ENCODE measurements around the gene TTC9B.

Gene TTC9B

GRCh38 chr19:40217934-40218890 lies at the start of gene TTC9B:
TSS of gene TTC9B (minus strand) at chr19:40218384. CDS start at chr19:40218381, 3 bp downstream.
- no peak for DNase-seq

DNA sequence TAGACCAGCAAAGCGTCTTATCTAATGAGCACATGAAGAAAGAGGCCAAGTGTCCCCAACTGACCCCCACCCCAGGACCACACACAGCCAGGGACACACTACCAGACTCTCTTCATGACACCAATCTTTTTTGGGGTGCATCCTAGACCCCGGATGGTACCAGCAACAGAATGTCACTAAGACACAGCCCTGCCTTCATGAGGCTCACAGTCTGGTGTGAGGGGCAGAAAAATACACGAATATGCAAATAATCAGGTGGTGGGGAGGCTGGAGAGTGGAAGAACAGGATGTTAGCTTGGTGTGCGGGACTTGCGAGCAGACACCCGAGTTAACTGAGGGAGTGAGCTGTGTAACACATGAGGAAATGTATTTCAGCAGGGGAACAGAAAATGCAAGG lies 49.4 kb upstream of the TTC9B start:
- no peak for DNase-seq

DNA sequence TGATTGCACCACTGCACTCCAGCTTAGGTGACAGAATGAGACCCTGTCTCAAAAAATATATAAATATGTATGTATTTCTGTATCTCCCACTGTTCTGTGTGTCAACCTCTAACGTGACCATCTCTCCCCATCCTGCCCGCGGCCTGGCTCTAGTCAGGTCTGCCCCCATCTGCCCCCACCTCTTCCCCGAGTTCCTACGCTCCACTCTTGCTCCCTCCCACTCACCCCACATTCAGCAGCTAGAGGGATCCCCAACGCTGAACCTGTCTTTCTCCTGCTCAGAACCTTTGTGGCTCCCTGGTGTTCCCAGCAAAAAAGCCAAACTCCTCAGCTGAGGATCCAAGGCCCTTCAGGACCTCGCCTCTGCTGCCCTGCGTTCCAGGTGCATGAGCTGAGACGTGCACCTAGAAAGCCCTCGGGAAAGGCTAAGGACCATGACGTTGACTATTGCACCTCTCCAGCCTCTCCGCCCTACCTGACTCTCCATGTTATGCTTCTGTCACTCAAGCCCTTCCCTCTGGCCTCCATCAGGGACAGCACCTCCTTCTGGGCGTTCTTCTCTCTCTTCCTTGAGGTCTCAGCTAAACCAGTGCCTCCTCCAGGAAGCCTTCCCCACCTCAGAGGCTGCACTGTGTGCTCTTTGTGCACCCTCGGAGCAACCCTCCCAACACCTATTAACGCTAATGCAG lies 48.9 kb upstream of the TTC9B start:
- DNase-seq: no peak

- DNase-seq: no peak
Measured at GRCh38 chr19:40266119-40266518, 47.9 kb upstream of the TTC9B start.

DNA sequence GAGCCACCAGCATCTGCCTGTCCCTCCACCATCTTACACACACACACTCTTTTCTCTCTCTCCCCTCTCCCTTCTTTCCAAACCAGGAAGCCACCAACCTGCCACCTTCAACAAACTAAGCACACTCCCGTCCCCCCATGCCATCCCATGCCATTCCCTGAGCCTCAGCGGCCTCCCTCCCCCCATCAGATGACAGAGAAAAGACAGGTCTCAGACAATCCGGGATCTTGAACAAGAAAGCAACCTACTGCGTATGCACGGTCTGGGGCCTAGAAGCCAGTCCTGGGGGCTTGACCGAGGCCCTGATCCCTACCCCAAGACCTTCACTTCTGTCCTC lies 47.5 kb upstream of the TTC9B start:
- DNase-seq: no peak

- DNase-seq: no peak
Measured at GRCh38 chr19:40265055-40265762, 47.0 kb upstream of the TTC9B start.

DNA sequence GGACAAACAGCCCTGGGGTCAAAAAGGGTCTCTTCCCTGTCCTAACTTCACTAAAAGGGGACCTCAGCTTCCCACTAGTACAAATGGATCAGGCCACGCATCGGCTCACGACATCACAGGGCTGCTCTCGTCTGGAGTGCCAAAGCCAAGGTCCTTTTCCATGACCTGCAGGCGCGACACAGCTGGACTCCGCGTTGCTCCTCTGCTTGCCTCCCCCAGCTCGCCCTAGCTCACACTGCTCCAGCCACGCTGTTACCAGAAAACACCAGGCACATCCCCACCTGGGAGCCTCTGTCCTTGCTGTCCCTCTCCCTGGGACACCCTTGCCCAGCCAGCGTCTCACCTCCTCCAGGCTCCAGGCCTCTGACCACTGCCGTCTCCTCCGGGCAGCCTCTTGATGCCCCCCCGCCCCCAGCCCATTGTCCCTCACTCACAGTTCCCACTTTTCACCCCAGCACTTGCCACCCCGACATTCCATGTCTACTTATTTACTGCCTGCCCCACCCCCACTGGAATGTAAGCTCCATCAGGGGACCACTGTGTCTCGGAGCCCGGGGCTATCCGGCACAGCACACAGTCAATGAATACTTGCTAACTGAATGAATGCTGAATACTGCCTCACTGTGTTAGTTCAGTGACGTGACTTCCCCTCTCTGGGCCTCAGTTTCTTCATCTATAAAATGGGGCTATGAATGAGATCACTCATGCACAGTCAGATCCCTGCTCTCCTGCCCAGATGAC lies 46.3 kb upstream of the TTC9B start:
- no peak for DNase-seq

GRCh38 chr19:40263440-40264313 lies 45.5 kb upstream of the TTC9B start:
- no peak for DNase-seq

DNA sequence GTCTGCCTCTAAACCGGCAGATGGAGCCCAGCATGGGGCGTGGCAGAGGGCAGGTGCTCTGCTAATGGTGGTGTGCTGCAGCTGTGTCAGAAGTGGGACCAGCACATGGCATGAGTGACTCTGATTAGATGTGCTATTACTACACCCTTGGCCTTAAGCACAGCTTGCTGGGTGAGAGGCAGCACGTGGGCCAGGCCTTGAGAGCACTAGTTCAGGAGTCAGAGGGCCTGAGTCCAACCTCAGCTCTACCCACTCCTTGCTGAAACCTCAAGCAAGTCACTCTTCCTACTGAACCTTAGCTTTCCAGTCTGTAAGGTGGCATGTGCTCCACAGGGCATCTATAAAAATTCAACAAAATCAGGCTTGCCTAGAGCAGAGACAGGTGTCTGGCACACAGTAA lies 44.2 kb upstream of the TTC9B start:
- DNase-seq: no peak

GRCh38 chr19:40261631-40262030 lies 43.4 kb upstream of the TTC9B start:
- no peak for DNase-seq

DNA sequence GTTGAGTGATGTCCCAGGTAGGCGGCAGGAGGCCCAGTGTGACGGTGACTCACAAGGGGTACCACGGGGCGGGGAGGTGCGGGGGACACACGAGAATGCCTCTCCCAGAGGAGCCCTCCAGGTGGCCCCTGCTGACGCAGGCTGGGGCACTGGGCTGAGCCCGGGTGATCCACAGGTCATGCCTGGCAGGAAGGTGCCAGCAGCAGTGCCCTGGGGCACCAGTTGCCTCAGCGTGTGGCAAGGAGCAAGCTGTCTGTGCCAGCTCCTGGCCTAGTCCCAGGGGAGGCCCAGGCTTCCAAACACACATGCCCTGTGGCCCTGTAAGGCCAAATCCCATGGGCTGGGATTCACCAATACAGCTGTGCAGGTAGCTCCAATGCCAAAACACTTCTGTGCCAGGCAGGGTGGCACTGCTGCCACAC lies 38.9 kb upstream of the TTC9B start:
- no peak for DNase-seq

DNA sequence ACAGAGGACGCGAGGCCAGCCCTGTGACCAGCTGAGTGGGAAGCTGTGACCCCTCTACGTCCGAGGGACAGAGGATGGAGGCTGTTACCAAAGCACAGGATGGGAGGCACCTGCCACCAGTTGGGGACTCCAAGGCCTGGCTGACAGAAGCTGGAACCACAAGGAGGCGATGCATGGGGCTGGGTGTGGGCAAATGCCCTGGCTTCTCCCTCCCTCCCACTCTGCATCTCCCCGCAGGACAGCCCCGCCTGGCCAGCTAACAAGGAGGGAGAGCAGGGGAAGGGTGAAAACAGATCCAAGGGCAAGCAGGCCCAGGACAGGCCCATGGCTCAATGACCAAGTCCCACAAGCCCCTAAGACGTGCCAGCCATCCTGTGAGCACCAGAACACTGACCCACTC lies 38.3 kb upstream of the TTC9B start:
- DNase-seq: no peak

- no peak for DNase-seq
Measured at GRCh38 chr19:40255619-40256166, 37.5 kb upstream of the TTC9B start.

- no peak for DNase-seq
Measured at GRCh38 chr19:40254714-40255418, 36.7 kb upstream of the TTC9B start.

DNA sequence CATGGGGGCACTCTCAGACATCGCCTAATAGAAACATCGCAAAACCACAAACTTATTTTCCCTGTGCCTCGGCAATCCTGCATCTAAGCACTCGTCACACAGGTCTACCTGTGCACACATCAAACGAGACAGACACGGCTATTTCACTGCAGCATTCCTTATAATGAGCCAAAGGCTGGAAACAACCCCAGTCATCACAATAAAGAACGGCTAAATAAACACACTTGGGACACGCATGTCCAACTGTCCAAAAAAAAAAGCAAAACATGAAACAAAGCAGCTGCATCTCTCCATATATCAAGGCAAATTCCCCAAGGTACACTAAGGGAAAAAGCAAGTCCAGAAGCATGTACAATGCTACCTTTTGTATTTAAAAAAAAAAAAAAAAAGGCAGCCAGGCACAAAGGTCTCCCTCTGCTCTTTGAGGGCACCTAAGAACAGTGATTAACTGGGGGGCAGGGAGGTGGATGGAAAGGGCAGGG lies 35.5 kb upstream of the TTC9B start:
- DNase-seq: no peak

- DNase-seq: no peak
Measured at GRCh38 chr19:40252395-40252794, 34.2 kb upstream of the TTC9B start.

GRCh38 chr19:40251991-40252390 lies 33.8 kb upstream of the TTC9B start:
- no peak for DNase-seq

GRCh38 chr19:40251244-40251643 lies 33.1 kb upstream of the TTC9B start:
- DNase-seq: no peak

DNA sequence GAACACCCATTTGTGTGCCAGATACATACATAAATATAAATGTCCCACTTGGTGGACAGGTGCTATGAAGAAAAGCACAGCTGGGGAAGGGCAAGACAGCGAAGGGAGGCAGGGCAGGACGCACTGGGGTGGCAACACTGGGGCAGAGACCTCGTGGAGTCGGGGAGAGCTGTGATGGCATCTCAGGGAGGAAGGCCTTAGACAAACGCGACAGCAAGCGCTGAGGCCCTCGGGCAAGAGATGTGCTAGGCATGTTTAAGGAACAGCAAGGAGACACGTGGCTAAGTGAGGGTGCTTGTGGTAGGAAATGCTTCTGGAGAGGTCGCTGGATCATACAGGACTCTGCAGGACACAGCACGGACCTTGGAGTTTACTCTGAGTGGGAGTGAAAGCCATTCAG lies 31.6 kb upstream of the TTC9B start:
- DNase-seq: no peak

- no peak for DNase-seq
Measured at GRCh38 chr19:40249201-40249600, 31.0 kb upstream of the TTC9B start.
